CD4-positive, alpha-beta T cell (primary cell): ENCODE results near the gene EMILIN1. TPM values are rescaled to one million over a fixed set of nuclear protein-coding genes. Genes with fewer than 3 reads are reported as not detected.

Experiments used
- ATAC-seq: fragments of 200-7000 bp; cut with Tn5 transposase; one replicate; pipeline ENCODE4 v1.10.0; 2022; ENCODE audit warnings: mild to moderate bottlenecking; ENCODE audit not compliant: poor library complexity
- CTCF ChIA-PET: fragments of 350-600 bp; sonication (Branson Sonifier 250); formaldehyde crosslinking; loops from one replicate; lab custom pipeline; 2021; ENCODE audit warnings: antibody characterized with exemption, inconsistent platforms; lab: Charles Lee
- POLR2A ChIA-PET: fragments of 350-600 bp; sonication (Branson Sonifier 250); formaldehyde crosslinking; loops from one replicate; lab custom pipeline; 2021; ENCODE audit warnings: antibody characterized with exemption, inconsistent platforms; lab: Charles Lee
- DNase-seq, 14 experiments: peaks; one replicate each; pipeline ENCODE4 v3.0.0-alpha.2; 2013 to 2020; ENCODE audit warnings: mixed read lengths in 2 of 14
- H3K27ac ChIP-seq, 2 donors: one replicate each; pipeline versions ENCODE4 v1.5.1 to v1.7.0; 2013; ENCODE audit warnings: low read length in 2 of 2, low read depth in 1 of 2, mild to moderate bottlenecking in 1 of 2
- H3K27me3 ChIP-seq, 2 experiments: 1 replicate in 1 of 2; 2 replicates in 1 of 2; pipeline versions ENCODE4 v1.6.1 to v1.7.0; 2013; ENCODE audit warnings: low read length in 2 of 2, control low read depth in 1 of 2, mild to moderate bottlenecking in 1 of 2, moderate library complexity in 1 of 2; ENCODE audit not compliant: insufficient read depth in 2 of 2, control insufficient read depth in 1 of 2
- H3K36me3 ChIP-seq: one replicate; pipeline ENCODE4 v1.6.1; 2013; ENCODE audit warnings: low read length, control low read depth; ENCODE audit not compliant: insufficient read depth
- H3K4me1 ChIP-seq: one replicate; pipeline ENCODE4 v1.6.1; 2013; ENCODE audit warnings: low read length, control low read depth; ENCODE audit not compliant: insufficient read depth
- H3K4me3 ChIP-seq: one replicate; pipeline ENCODE4 v1.5.1; 2013; ENCODE audit warnings: mild to moderate bottlenecking, low read length, moderate library complexity
- H3K9me3 ChIP-seq, 2 experiments: 1 replicate in 1 of 2; 2 replicates in 1 of 2; pipeline versions ENCODE4 v1.6.1 to v1.7.0; 2013; ENCODE audit warnings: low read length in 2 of 2, mild to moderate bottlenecking in 2 of 2, control low read depth in 1 of 2, moderate library complexity in 1 of 2; ENCODE audit not compliant: control insufficient read depth in 1 of 2, insufficient read depth in 1 of 2
- H3K27ac Mint-ChIP-seq: one replicate; pipeline ENCODE4 v1.8.0; 2020; ENCODE audit warnings: mixed read lengths
- H3K27me3 Mint-ChIP-seq: one replicate; pipeline ENCODE4 v1.8.0; 2021; ENCODE audit warnings: mixed read lengths
- H3K36me3 Mint-ChIP-seq: one replicate; pipeline ENCODE4 v1.8.0; 2021; ENCODE audit warnings: low read depth, mixed read lengths
- H3K4me1 Mint-ChIP-seq: one replicate; pipeline ENCODE4 v1.8.0; 2021; ENCODE audit warnings: low read depth, mixed read lengths
- H3K4me3 Mint-ChIP-seq: one replicate; pipeline ENCODE4 v1.8.0; 2020; ENCODE audit warnings: mild to moderate bottlenecking, mixed read lengths
- H3K9me3 Mint-ChIP-seq: one replicate; pipeline ENCODE4 v1.8.0; 2020; ENCODE audit warnings: mixed read lengths
- CTCF ChIP-seq: fragments of 200-600 bp; IDR thresholded peaks from one replicate; pipeline ENCODE4 v1.8.0; 2022; ENCODE audit warnings: antibody characterized with exemption, mild to moderate bottlenecking
- intact Hi-C, 2 experiments: fragments of 100-400 bp; cut with DNase I in 1 of 2; cut with micrococcal nuclease in 1 of 2; formaldehyde crosslinking; loops; one replicate each; pipeline versions ENCODE4 v1.15.1 to v1.9.0; 2023 to 2025; cut with DNase I, micrococcal nuclease
- total RNA-seq, 174 experiments: library from RNA in 2 of 174; stranded (reverse) in 2 of 174; gene quantifications; one replicate each; pipeline ENCODE4 v1.2.3 and lab custom pipeline; 2021 to 2026

The EMILIN1 gene
- total RNA-seq, 2 experiments from 2014 or later = 0.14 to 0.25 TPM

GRCh38 chr2:27088634-27089033, 10.2 kb downstream of the EMILIN1 start:
- peaks cover 34% of the 10 kb centered on the region for H3K4me1 ChIP-seq
- CTCF ChIA-PET = no interaction called here
- Mint-ChIP-seq H3K27me3 (no peaks in the 10 kb centered on the region), H3K27ac (no peak overlapping the region), H3K36me3 (no peaks in the 10 kb centered on the region), H3K4me1 (peaks cover 25% of the 10 kb centered on the region), H3K9me3 (no peaks in the 10 kb centered on the region), H3K4me3 (peak overlapping the region; percentile 69)
- DNase-seq = no peak
- H3K27me3 ChIP-seq = no peaks in the 10 kb centered on the region
- intact Hi-C loops = loop anchor here in 1 of 2 experiments (5.0 kb wide), 2 partner anchors 126 to 284 kb away; partner anchors contain the start of genes EIF2B4 and SNX17
- POLR2A ChIA-PET = interaction anchor here (2.8 to 10.2 kb wide), 3 partner anchors 18 to 123 kb away, joined by 12 to 161 read pairs (median 113); partner anchors contain the start of genes AGBL5, ATRAID, OST4 and SLC5A6
- no peak overlapping the region for H3K27ac ChIP-seq
- no peaks in the 10 kb centered on the region for H3K36me3 ChIP-seq
- TF ChIP-seq CTCF = no peak
- ATAC-seq = no peak
- no peaks in the 10 kb centered on the region for H3K9me3 ChIP-seq
- H3K4me3 ChIP-seq = no peak overlapping the region

- Mint-ChIP-seq H3K4me1 (peaks cover 25% of the 10 kb centered on the region), H3K9me3 (no peaks in the 10 kb centered on the region), H3K27me3 (no peaks in the 10 kb centered on the region), H3K27ac (peak overlapping the region; percentile 20), H3K4me3 (peak overlapping the region; percentile 69), H3K36me3 (no peaks in the 10 kb centered on the region)
- ChIA-PET POLR2A (interaction anchor here (1.0 to 10.2 kb wide), 4 partner anchors 18 to 122 kb away, joined by 3 to 113 read pairs (median 8); partner anchors contain the start of genes AGBL5, ATRAID, OST4 and SLC5A6), CTCF (interaction anchor here (0.7 kb wide), 1 partner anchor 44 kb away, joined by 3 read pairs; no protein-coding TSS in a partner anchor)
- Histone ChIP-seq H3K4me3 (no peak overlapping the region), H3K36me3 (no peaks in the 10 kb centered on the region), H3K4me1 (peaks cover 34% of the 10 kb centered on the region), H3K27ac (no peak overlapping the region), H3K27me3 (no peaks in the 10 kb centered on the region), H3K9me3 (no peaks in the 10 kb centered on the region)
- DNase-seq = no peak
- no peak for ATAC-seq
- intact Hi-C loops = loop anchor here in 1 of 2 experiments (5.0 kb wide), 2 partner anchors 127 to 283 kb away; partner anchors contain the start of genes EIF2B4 and SNX17
- TF ChIP-seq CTCF = no peak
These were observed 10.9 kb downstream of the EMILIN1 start for GRCh38 chr2:27089111-27089954.

- CTCF ChIA-PET = no interaction called here
- TF ChIP-seq CTCF = no peak
- no peak overlapping the region for H3K27ac ChIP-seq
- H3K9me3 ChIP-seq = no peaks in the 10 kb centered on the region
- peaks cover 25% of the 10 kb centered on the region for H3K4me1 ChIP-seq
- H3K36me3 Mint-ChIP-seq = no peaks in the 10 kb centered on the region
- H3K27me3 Mint-ChIP-seq = no peaks in the 10 kb centered on the region
- no peak overlapping the region for H3K27ac Mint-ChIP-seq
- no peaks in the 10 kb centered on the region for H3K27me3 ChIP-seq
- H3K36me3 ChIP-seq = no peaks in the 10 kb centered on the region
- H3K4me3 ChIP-seq = no peak overlapping the region
- H3K4me1 Mint-ChIP-seq = peaks cover 24% of the 10 kb centered on the region
- no peaks in the 10 kb centered on the region for H3K9me3 Mint-ChIP-seq
- POLR2A ChIA-PET = interaction anchor here (1.0 to 1.8 kb wide), 2 partner anchors 10 to 21 kb away, joined by 3 to 5 read pairs; partner anchors contain the start of gene OST4
- intact Hi-C loops = no loop called here
- H3K4me3 Mint-ChIP-seq = no peak overlapping the region
- ATAC-seq = no peak
- no peak for DNase-seq
These were observed 13.6 kb downstream of the EMILIN1 start for GRCh38 chr2:27091746-27092695.
